Activated naive CD4-positive, alpha-beta T cell treated with anti-CD3 and anti-CD28 coated beads for 36 hours (primary cell): Measurements from ENCODE around the gene TAF4B. TPM values are rescaled to one million over a fixed set of nuclear protein-coding genes. Genes with fewer than 3 reads are reported as not detected.
"Not testable (repeated sequence)": the region's sequence is repeated elsewhere in the genome, so short reads cannot be mapped to it uniquely, and the experiment has no call there.

Experiments
- CTCF ChIA-PET: fragments of 350-600 bp; sonication (Branson Sonifier 250); formaldehyde crosslinking; loops from one replicate; lab custom pipeline; 2021; ENCODE audit warnings: antibody characterized with exemption; lab: Charles Lee
- DNase-seq: peaks from one replicate; pipeline ENCODE4 v3.0.0-alpha.2; 2020
- H3K27ac Mint-ChIP-seq: one replicate; pipeline ENCODE4 v1.8.0; 2021; ENCODE audit warnings: mild to moderate bottlenecking, mixed read lengths
- H3K27me3 Mint-ChIP-seq: one replicate; pipeline ENCODE4 v1.8.0; 2021; ENCODE audit warnings: low read depth, mixed read lengths
- H3K36me3 Mint-ChIP-seq: one replicate; pipeline ENCODE4 v1.8.0; 2021; ENCODE audit warnings: low read depth, mixed read lengths
- H3K4me1 Mint-ChIP-seq: one replicate; pipeline ENCODE4 v1.8.0; 2021; ENCODE audit warnings: low read depth, mixed read lengths
- H3K4me3 Mint-ChIP-seq: one replicate; pipeline ENCODE4 v1.8.0; 2021; ENCODE audit warnings: mild to moderate bottlenecking, moderate library complexity, mixed read lengths
- H3K9me3 Mint-ChIP-seq: one replicate; pipeline ENCODE4 v1.8.0; 2021; ENCODE audit warnings: mixed read lengths
- intact Hi-C: fragments of 100-400 bp; cut with micrococcal nuclease; formaldehyde crosslinking; loops from one replicate; pipeline ENCODE4 v1.15.1; 2023
- total RNA-seq, 2 experiments: library from RNA; stranded (reverse); gene quantifications; one replicate each; pipeline ENCODE4 v1.2.3, GENCODE V29; 2021

TAF4B gene
- total RNA-seq, 2 experiments from 2014 or later, result 15.9 to 16.3 TPM

- intact Hi-C loops, result no loop called here
- no peak overlapping the region for H3K27ac Mint-ChIP-seq
- no peak for DNase-seq
- no peaks in the 10 kb centered on the region for H3K27me3 Mint-ChIP-seq
- no peaks in the 10 kb centered on the region for H3K9me3 Mint-ChIP-seq
- CTCF ChIA-PET, result no interaction called here
- H3K36me3 Mint-ChIP-seq, result peaks cover 37% of the 10 kb centered on the region
- H3K4me3 Mint-ChIP-seq, result no peak overlapping the region
- H3K4me1 Mint-ChIP-seq, result peaks cover 2% of the 10 kb centered on the region
Observed at GRCh38 chr18:26286008-26286407, 59.8 kb downstream of the TAF4B start.

- no peak overlapping the region for H3K4me3 Mint-ChIP-seq
- intact Hi-C loops, result no loop called here
- no peaks in the 10 kb centered on the region for H3K27me3 Mint-ChIP-seq
- no peaks in the 10 kb centered on the region for H3K9me3 Mint-ChIP-seq
- H3K27ac Mint-ChIP-seq, result no peak overlapping the region
- DNase-seq, result no peak
- H3K36me3 Mint-ChIP-seq, result peaks cover 41% of the 10 kb centered on the region
- CTCF ChIA-PET, result interaction anchor here (0.7 kb wide), 1 partner anchor 10 kb away, joined by 3 read pairs; no protein-coding TSS in a partner anchor
- peaks cover 2% of the 10 kb centered on the region for H3K4me1 Mint-ChIP-seq
Observed at GRCh38 chr18:26287644-26288043, 61.4 kb downstream of the TAF4B start.

GRCh38 chr18:26290385-26290784 lies 64.1 kb downstream of the TAF4B start:
- Mint-ChIP-seq H3K27ac (no peak overlapping the region), H3K36me3 (peaks cover 39% of the 10 kb centered on the region), H3K27me3 (no peaks in the 10 kb centered on the region), H3K4me3 (no peak overlapping the region), H3K4me1 (peaks cover 6% of the 10 kb centered on the region), H3K9me3 (no peaks in the 10 kb centered on the region)
- intact Hi-C loops, result loop anchor here (5.0 kb wide), 1 partner anchor 63 kb away; the partner anchor contains the start of gene TAF4B
- CTCF ChIA-PET, result interaction anchor here (1.1 to 1.2 kb wide), 2 partner anchors 187 to 189 kb away, joined by 3 to 4 read pairs; no protein-coding TSS in a partner anchor
- no peak for DNase-seq

- intact Hi-C loops, result loop anchor here (1.0 to 5.0 kb wide), 2 partner anchors 67 to 79 kb away; partner anchors contain the start of gene TAF4B
- H3K27ac Mint-ChIP-seq, result no peak overlapping the region
- no peaks in the 10 kb centered on the region for H3K9me3 Mint-ChIP-seq
- H3K4me1 Mint-ChIP-seq, result peaks cover 6% of the 10 kb centered on the region
- CTCF ChIA-PET, result interaction anchor here (1.0 kb wide), 1 partner anchor 13 kb away, joined by 3 read pairs; no protein-coding TSS in a partner anchor
- DNase-seq, result no peak
- H3K27me3 Mint-ChIP-seq, result no peaks in the 10 kb centered on the region
- H3K36me3 Mint-ChIP-seq, result peaks cover 38% of the 10 kb centered on the region
- H3K4me3 Mint-ChIP-seq, result no peak overlapping the region
Observed at GRCh38 chr18:26293982-26294381, 67.7 kb downstream of the TAF4B start.

- CTCF ChIA-PET, result interaction anchor here (0.6 kb wide), 1 partner anchor 310 kb away, joined by 3 read pairs; no protein-coding TSS in a partner anchor
- Mint-ChIP-seq H3K4me1 (peaks cover 5% of the 10 kb centered on the region), H3K27ac (no peak overlapping the region), H3K36me3 (peaks cover 31% of the 10 kb centered on the region), H3K4me3 (no peak overlapping the region), H3K9me3 (no peaks in the 10 kb centered on the region), H3K27me3 (no peaks in the 10 kb centered on the region)
- intact Hi-C loops, result no loop called here
- no peak for DNase-seq
Observed at GRCh38 chr18:26298107-26298506, 71.9 kb downstream of the TAF4B start.

GRCh38 chr18:26301681-26302080 lies 75.4 kb downstream of the TAF4B start:
- H3K27me3 Mint-ChIP-seq, result no peaks in the 10 kb centered on the region
- CTCF ChIA-PET, result no interaction called here
- peaks cover 2% of the 10 kb centered on the region for H3K9me3 Mint-ChIP-seq
- no peak overlapping the region for H3K4me3 Mint-ChIP-seq
- peaks cover 9% of the 10 kb centered on the region for H3K36me3 Mint-ChIP-seq
- H3K27ac Mint-ChIP-seq, result no peak overlapping the region
- no peaks in the 10 kb centered on the region for H3K4me1 Mint-ChIP-seq
- intact Hi-C loops, result no loop called here
- no peak for DNase-seq

GRCh38 chr18:26303222-26303621 lies 77.0 kb downstream of the TAF4B start:
- H3K27ac Mint-ChIP-seq, DNase-seq, CTCF ChIA-PET, H3K27me3 Mint-ChIP-seq, H3K36me3 Mint-ChIP-seq, H3K9me3 Mint-ChIP-seq, H3K4me3 Mint-ChIP-seq, H3K4me1 Mint-ChIP-seq, intact Hi-C loops: not testable (repeated sequence)

GRCh38 chr18:26304511-26304910 lies 78.3 kb downstream of the TAF4B start:
- intact Hi-C loops, result no loop called here
- no peak overlapping the region for H3K27ac Mint-ChIP-seq
- CTCF ChIA-PET, result interaction anchor here (0.7 kb wide), 1 partner anchor 37 kb away, joined by 3 read pairs; no protein-coding TSS in a partner anchor
- no peak for DNase-seq
- H3K4me3 Mint-ChIP-seq, result no peak overlapping the region
- H3K27me3 Mint-ChIP-seq, result no peaks in the 10 kb centered on the region
- peaks cover 3% of the 10 kb centered on the region for H3K4me1 Mint-ChIP-seq
- peaks cover 8% of the 10 kb centered on the region for H3K36me3 Mint-ChIP-seq
- H3K9me3 Mint-ChIP-seq, result peaks cover 2% of the 10 kb centered on the region

GRCh38 chr18:26307161-26307773 lies 81.0 kb downstream of the TAF4B start:
- peak; percentile 23 for DNase-seq
- no peak overlapping the region for H3K4me3 Mint-ChIP-seq
- peaks cover 2% of the 10 kb centered on the region for H3K9me3 Mint-ChIP-seq
- no peaks in the 10 kb centered on the region for H3K27me3 Mint-ChIP-seq
- peaks cover 5% of the 10 kb centered on the region for H3K36me3 Mint-ChIP-seq
- intact Hi-C loops, result loop anchor here (1.0 to 5.0 kb wide), 2 partner anchors 215 to 342 kb away; partner anchors contain the start of gene SS18
- no peak overlapping the region for H3K27ac Mint-ChIP-seq
- CTCF ChIA-PET, result interaction anchor here (0.6 to 1.3 kb wide), 6 partner anchors 9 to 314 kb away, joined by 3 to 4 read pairs (median 4); no protein-coding TSS in a partner anchor
- H3K4me1 Mint-ChIP-seq, result peaks cover 3% of the 10 kb centered on the region

- Mint-ChIP-seq H3K9me3 (no peaks in the 10 kb centered on the region), H3K4me3 (no peak overlapping the region), H3K36me3 (peaks cover 5% of the 10 kb centered on the region), H3K4me1 (peaks cover 3% of the 10 kb centered on the region), H3K27ac (no peak overlapping the region), H3K27me3 (no peaks in the 10 kb centered on the region)
- intact Hi-C loops, result loop anchor here (5.0 kb wide), 1 partner anchor 217 kb away; the partner anchor contains the start of gene SS18
- CTCF ChIA-PET, result no interaction called here
- DNase-seq, result no peak
Observed at GRCh38 chr18:26309281-26309680, 83.0 kb downstream of the TAF4B start.

GRCh38 chr18:26312199-26312598 lies 86.0 kb downstream of the TAF4B start:
- Mint-ChIP-seq H3K4me1 (peaks cover 3% of the 10 kb centered on the region), H3K27ac (no peak overlapping the region), H3K9me3 (no peaks in the 10 kb centered on the region), H3K4me3 (no peak overlapping the region), H3K27me3 (no peaks in the 10 kb centered on the region), H3K36me3 (peaks cover 20% of the 10 kb centered on the region)
- CTCF ChIA-PET, result no interaction called here
- no peak for DNase-seq
- intact Hi-C loops, result no loop called here

GRCh38 chr18:26317398-26317797 lies 91.2 kb downstream of the TAF4B start:
- CTCF ChIA-PET, result no interaction called here
- no peak overlapping the region for H3K27ac Mint-ChIP-seq
- intact Hi-C loops, result no loop called here

GRCh38 chr18:26320686-26321085 lies 94.4 kb downstream of the TAF4B start:
- Mint-ChIP-seq H3K27me3 (no peaks in the 10 kb centered on the region), H3K4me3 (no peak overlapping the region), H3K27ac (no peak overlapping the region), H3K4me1 (peaks cover 14% of the 10 kb centered on the region), H3K9me3 (no peaks in the 10 kb centered on the region), H3K36me3 (peaks cover 40% of the 10 kb centered on the region)
- DNase-seq, result no peak
- CTCF ChIA-PET, result no interaction called here
- intact Hi-C loops, result no loop called here

More at GRCh38 chr18:26317398-26317797, 91.2 kb downstream of the TAF4B start:
- H3K4me3 Mint-ChIP-seq, result no peak overlapping the region
- H3K4me1 Mint-ChIP-seq, result no peaks in the 10 kb centered on the region
- no peak for DNase-seq
- H3K27me3 Mint-ChIP-seq, result no peaks in the 10 kb centered on the region
- no peaks in the 10 kb centered on the region for H3K9me3 Mint-ChIP-seq
- H3K36me3 Mint-ChIP-seq, result peaks cover 32% of the 10 kb centered on the region
